K562 (cell line): ENCODE measurements around the gene DBNDD2. TPM values are rescaled to one million over a fixed set of nuclear protein-coding genes. Genes with fewer than 3 reads are reported as not detected.

Experiments
- BCL6 ChIP-seq: fragments of 250-450 bp; sonication (Bioruptor Pico); IDR thresholded peaks from 2 replicates; pipeline ENCODE4 v1.4.0; 2020
- CCAR2 ChIP-seq: fragments of 200-400 bp; formaldehyde crosslinking; IDR thresholded peaks from 2 replicates; pipeline ENCODE4 v1.6.1; 2017; ENCODE audit warnings: mild to moderate bottlenecking, low read depth, low read length
- GTF2A2 ChIP-seq: IDR thresholded peaks from 2 replicates; pipeline ENCODE4 v1.6.1; 2016; ENCODE audit warnings: mild to moderate bottlenecking, missing genetic modification characterization, missing compliant biosample characterization
- USF1 ChIP-seq: sonication (generic); formaldehyde crosslinking; IDR thresholded peaks from 2 replicates; pipeline ENCODE4 v1.9.0; 2022; ENCODE audit warnings: mild to moderate bottlenecking, missing genetic modification reagents
- ZNF407 ChIP-seq: fragments of 450-650 bp; IDR thresholded peaks from 2 replicates; pipeline ENCODE4 v1.6.1; 2016; ENCODE audit warnings: low read depth
- ZNF41 ChIP-seq: fragments of 250-450 bp; sonication (Bioruptor Pico); conservative IDR thresholded peaks from 2 replicates; pipeline ENCODE4 v1.4.0; 2020; ENCODE audit warnings: mild to moderate bottlenecking
- ZNF551 ChIP-seq: fragments of 250-450 bp; sonication (Bioruptor Pico); IDR thresholded peaks from 2 replicates; pipeline ENCODE4 v1.5.0; 2021; ENCODE audit warnings: mild to moderate bottlenecking, moderate library complexity
- ZNF764 ChIP-seq: fragments of 250-450 bp; sonication (Bioruptor Pico); IDR thresholded peaks from 2 replicates; pipeline ENCODE4 v1.4.0; 2020; ENCODE audit warnings: low read depth, mild to moderate bottlenecking, moderate library complexity
- ZNF785 ChIP-seq: fragments of 250-450 bp; sonication (Bioruptor Pico); IDR thresholded peaks from 2 replicates; pipeline ENCODE4 v1.4.0; 2020; ENCODE audit warnings: mild to moderate bottlenecking
- ZNF830 ChIP-seq: fragments of 250-450 bp; sonication (Bioruptor Pico); IDR thresholded peaks from 2 replicates; pipeline ENCODE4 v1.5.0; 2021; ENCODE audit warnings: mild to moderate bottlenecking
- ZZZ3 ChIP-seq: fragments of 450-650 bp; IDR thresholded peaks from 2 replicates; pipeline ENCODE4 v1.6.1; 2016; ENCODE audit warnings: antibody characterized with exemption, mild to moderate bottlenecking, moderate library complexity
- polyA plus RNA-seq, 8 experiments: library from polyadenylated mRNA; depleted of rRNA in 4 of 8; stranded (reverse) in 5 of 8; unstranded in 3 of 8; fragments of >200 nt; fragmentation: Nextera tagmentation in 2 of 8; fragmentation: Illumina TruSeq in 1 of 8; extraction: Ambion mirVana in 2 of 8; extraction: Trizol in 1 of 8; gene quantifications; 2 replicates each; pipeline versions ENCODE4 v1.2.1 to v1.2.3, GENCODE V29; 2011 to 2014; ENCODE audit warnings: inconsistent platforms in 1 of 8, missing spikeins in 1 of 8
- total RNA-seq, 7 experiments: library from RNA; depleted of rRNA in 6 of 7; stranded (reverse); fragments of >200 nt in 6 of 7; fragmentation: Illumina TruSeq in 2 of 7; extraction: Trizol in 2 of 7; gene quantifications; 2 replicates each; pipeline versions ENCODE4 v1.2.1 to v1.2.3, GENCODE V29; 2011 to 2021; ENCODE audit warnings: low replicate concordance in 1 of 7
- TF ChIP-seq, protein P1 (sequence below): sonication (generic); formaldehyde crosslinking; IDR thresholded peaks from 2 replicates; pipeline ENCODE4 v1.4.0; 2020; ENCODE audit warnings: mild to moderate bottlenecking, missing genetic modification reagents
- TF ChIP-seq, protein P2 (sequence below), 2 experiments: fragments of 150-350 bp in 1 of 2; IDR thresholded peaks; 2 replicates each; pipeline ENCODE4 v1.6.1; 2012 to 2016; ENCODE audit warnings: low read depth in 2 of 2, low read length in 2 of 2, mild to moderate bottlenecking in 1 of 2, moderate library complexity in 1 of 2

DBNDD2 gene
- total and polyA plus RNA-seq, 9 of the 15 experiments (the other 6 are each of a cell fraction or from before 2014, with no cell fraction given): 12.8 to 64.0 (median 35.8) TPM

- TF ChIP-seq, protein P1, sequence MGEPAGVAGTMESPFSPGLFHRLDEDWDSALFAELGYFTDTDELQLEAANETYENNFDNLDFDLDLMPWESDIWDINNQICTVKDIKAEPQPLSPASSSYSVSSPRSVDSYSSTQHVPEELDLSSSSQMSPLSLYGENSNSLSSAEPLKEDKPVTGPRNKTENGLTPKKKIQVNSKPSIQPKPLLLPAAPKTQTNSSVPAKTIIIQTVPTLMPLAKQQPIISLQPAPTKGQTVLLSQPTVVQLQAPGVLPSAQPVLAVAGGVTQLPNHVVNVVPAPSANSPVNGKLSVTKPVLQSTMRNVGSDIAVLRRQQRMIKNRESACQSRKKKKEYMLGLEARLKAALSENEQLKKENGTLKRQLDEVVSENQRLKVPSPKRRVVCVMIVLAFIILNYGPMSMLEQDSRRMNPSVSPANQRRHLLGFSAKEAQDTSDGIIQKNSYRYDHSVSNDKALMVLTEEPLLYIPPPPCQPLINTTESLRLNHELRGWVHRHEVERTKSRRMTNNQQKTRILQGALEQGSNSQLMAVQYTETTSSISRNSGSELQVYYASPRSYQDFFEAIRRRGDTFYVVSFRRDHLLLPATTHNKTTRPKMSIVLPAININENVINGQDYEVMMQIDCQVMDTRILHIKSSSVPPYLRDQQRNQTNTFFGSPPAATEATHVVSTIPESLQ (CRISPR knock-in tag): peak; percentile 36; the same call in 1 of the 2 replicates
- TF ChIP-seq ZNF407 (no peak), USF1 (CRISPR knock-in tag) (no peak), ZNF41 (CRISPR knock-in tag) (no peak), CCAR2 (no peak), ZNF830 (CRISPR knock-in tag) (no peak), ZNF551 (CRISPR knock-in tag) (no peak), ZNF764 (no peak), BCL6 (CRISPR knock-in tag) (no peak), GTF2A2 (tag) (no peak), ZZZ3 (peak; percentile 82), ZNF785 (CRISPR knock-in tag) (no peak)
- TF ChIP-seq, protein P2, sequence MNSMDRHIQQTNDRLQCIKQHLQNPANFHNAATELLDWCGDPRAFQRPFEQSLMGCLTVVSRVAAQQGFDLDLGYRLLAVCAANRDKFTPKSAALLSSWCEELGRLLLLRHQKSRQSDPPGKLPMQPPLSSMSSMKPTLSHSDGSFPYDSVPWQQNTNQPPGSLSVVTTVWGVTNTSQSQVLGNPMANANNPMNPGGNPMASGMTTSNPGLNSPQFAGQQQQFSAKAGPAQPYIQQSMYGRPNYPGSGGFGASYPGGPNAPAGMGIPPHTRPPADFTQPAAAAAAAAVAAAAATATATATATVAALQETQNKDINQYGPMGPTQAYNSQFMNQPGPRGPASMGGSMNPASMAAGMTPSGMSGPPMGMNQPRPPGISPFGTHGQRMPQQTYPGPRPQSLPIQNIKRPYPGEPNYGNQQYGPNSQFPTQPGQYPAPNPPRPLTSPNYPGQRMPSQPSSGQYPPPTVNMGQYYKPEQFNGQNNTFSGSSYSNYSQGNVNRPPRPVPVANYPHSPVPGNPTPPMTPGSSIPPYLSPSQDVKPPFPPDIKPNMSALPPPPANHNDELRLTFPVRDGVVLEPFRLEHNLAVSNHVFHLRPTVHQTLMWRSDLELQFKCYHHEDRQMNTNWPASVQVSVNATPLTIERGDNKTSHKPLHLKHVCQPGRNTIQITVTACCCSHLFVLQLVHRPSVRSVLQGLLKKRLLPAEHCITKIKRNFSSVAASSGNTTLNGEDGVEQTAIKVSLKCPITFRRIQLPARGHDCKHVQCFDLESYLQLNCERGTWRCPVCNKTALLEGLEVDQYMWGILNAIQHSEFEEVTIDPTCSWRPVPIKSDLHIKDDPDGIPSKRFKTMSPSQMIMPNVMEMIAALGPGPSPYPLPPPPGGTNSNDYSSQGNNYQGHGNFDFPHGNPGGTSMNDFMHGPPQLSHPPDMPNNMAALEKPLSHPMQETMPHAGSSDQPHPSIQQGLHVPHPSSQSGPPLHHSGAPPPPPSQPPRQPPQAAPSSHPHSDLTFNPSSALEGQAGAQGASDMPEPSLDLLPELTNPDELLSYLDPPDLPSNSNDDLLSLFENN (IDR thresholded peaks at IDR 0.05; ENCODE audit: low read depth in 2 of 2, low read length in 2 of 2): peak; percentile 1 to 26; a peak in 1 of 4 replicates
These were observed 45.1 kb upstream of the DBNDD2 start, which contains the start of gene SYS1 (continued) for GRCh38 chr20:45362804-45363610.
